ENCODE measurements around the gene SLC6A3. TPM values are rescaled to one million over a fixed set of nuclear protein-coding genes. Genes with fewer than 3 reads are reported as not detected.
"Not testable (repeated sequence)": the region's sequence is repeated elsewhere in the genome, so short reads cannot be mapped to it uniquely, and the experiment has no call there.

SLC6A3 gene
- total RNA-seq, 4 donors from 2014 or later = 0.07 to 0.15 TPM; not detected in 2

DNA sequence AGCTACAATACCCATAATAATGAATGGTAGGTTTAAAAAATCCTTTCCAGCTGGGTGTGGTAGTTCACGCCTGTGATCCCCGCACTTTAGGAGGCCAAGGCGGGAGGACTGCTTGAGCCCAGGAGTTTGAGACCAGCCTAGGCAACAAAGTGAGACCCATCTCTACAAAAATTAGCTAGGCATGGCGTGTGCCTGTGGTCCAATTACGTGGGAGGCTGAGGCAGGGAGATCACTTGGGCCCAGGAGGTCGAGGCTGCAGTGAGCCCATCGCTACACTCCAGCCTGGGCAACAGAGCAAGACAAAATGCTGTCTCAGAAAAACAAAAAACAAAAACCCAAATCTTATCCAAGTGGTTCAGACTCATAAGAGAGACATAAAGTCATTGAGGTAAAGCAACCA is 33.8 kb upstream of the SLC6A3 start:
- no peaks in the 10 kb centered on the region for H3K4me1 ChIP-seq
- H3K9me3 ChIP-seq = no peaks in the 10 kb centered on the region
- H3K27me3 ChIP-seq = no peaks in the 10 kb centered on the region
- DNase-seq = no peak
- no peak for TF ChIP-seq POLR2A (IDR thresholded peaks at IDR 0.05)
- TF ChIP-seq, protein P1, sequence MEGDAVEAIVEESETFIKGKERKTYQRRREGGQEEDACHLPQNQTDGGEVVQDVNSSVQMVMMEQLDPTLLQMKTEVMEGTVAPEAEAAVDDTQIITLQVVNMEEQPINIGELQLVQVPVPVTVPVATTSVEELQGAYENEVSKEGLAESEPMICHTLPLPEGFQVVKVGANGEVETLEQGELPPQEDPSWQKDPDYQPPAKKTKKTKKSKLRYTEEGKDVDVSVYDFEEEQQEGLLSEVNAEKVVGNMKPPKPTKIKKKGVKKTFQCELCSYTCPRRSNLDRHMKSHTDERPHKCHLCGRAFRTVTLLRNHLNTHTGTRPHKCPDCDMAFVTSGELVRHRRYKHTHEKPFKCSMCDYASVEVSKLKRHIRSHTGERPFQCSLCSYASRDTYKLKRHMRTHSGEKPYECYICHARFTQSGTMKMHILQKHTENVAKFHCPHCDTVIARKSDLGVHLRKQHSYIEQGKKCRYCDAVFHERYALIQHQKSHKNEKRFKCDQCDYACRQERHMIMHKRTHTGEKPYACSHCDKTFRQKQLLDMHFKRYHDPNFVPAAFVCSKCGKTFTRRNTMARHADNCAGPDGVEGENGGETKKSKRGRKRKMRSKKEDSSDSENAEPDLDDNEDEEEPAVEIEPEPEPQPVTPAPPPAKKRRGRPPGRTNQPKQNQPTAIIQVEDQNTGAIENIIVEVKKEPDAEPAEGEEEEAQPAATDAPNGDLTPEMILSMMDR (IDR thresholded peaks at IDR 0.05) = no peak
- H3K4me3 ChIP-seq = no peak overlapping the region
- H3K27ac ChIP-seq = peak overlapping the region in 1 of 2 donors; percentile 22
- intact Hi-C loops (cut with DNase I; ENCODE audit: low total_unique reads) = no loop called here
- no peaks in the 10 kb centered on the region for H3K36me3 ChIP-seq

DNA sequence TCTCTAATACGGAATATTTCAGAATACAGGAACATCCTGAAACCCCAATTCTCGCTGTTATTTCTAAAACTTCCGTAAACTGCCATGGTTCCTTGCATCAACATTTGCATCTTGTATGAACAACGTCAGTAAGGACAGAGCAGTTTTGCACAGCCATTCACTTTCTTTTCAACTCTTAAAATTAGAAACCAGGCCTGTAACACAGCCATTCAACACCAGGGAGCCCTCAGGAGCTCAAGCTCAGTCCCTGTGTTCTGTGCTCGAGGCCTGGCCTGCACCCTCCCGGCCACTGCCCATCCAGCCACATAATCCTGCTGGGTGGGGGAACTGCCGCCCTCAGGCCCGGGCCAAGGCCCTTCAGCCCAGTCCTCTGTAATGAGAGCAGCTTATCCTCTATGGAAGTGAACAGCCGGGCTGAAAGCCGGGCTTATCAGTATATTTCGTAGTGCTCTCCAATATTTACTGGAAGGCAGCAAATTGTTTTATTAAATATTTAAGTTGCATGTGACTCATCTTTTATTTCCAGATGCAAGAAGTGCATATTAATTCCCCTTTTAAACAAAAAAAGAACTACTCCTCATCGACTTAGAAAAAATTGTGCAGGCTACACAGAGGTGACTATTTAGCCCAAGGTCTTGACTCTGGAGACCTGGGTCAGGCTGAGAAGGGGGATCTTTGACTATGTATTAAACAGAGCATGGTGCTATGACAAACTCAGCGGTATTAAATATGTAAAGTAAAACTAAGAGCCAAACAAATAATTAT is 33.2 kb upstream of the SLC6A3 start:
- Histone ChIP-seq H3K4me3 (no peak overlapping the region), H3K27me3 (no peaks in the 10 kb centered on the region), H3K27ac (no peak overlapping the region), H3K4me1 (no peaks in the 10 kb centered on the region), H3K36me3 (no peaks in the 10 kb centered on the region), H3K9me3 (no peaks in the 10 kb centered on the region)
- TF ChIP-seq, protein P1 (IDR thresholded peaks at IDR 0.05) = no peak
- TF ChIP-seq POLR2A (IDR thresholded peaks at IDR 0.05) = no peak
- DNase-seq = no peak
- intact Hi-C loops (cut with DNase I; ENCODE audit: low total_unique reads) = no loop called here

DNA sequence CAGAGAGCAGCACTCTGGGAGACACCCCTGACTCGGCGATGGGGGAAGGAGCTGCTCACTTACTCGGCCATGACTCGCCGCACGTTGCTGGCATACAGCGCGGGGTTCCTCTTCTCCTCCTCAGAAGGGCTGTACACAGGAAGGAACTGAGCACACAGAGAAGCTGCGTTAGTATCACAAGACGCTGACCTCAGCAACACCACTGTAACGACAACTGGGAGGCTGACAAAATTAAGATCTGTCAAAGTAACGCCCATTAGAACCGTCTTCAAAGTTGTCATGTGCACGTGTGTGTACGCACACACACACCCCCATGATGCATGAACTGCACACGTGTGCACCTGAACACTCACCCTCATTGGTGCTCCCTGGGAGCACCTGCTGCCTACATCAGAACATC is 32.1 kb upstream of the SLC6A3 start:
- intact Hi-C loops (cut with DNase I; ENCODE audit: low total_unique reads) = no loop called here
- no peaks in the 10 kb centered on the region for H3K4me1 ChIP-seq
- H3K27me3 ChIP-seq = no peaks in the 10 kb centered on the region
- H3K4me3 ChIP-seq = no peak overlapping the region
- TF ChIP-seq, protein P1 (IDR thresholded peaks at IDR 0.05) = no peak
- no peak for TF ChIP-seq POLR2A (IDR thresholded peaks at IDR 0.05)
- H3K27ac ChIP-seq = no peak overlapping the region
- DNase-seq = no peak
- no peaks in the 10 kb centered on the region for H3K9me3 ChIP-seq
- no peaks in the 10 kb centered on the region for H3K36me3 ChIP-seq

DNA sequence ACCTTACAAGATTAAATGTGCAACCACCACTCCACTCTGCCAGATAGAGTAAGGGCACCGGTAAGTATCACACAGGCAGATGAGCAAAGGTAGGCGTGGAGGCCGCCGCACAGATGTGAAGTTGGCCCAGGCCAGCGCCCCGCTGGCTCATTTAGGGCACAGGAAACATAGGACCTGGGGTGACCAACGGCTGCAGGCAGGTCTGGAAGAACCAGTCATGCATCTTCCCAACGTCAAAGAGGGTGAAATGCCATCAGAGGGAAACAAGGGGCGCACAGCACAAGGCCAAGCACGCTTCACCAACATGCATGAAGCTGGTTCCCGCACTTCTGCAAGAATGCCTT is 31.7 kb upstream of the SLC6A3 start:
- Histone ChIP-seq H3K4me3 (no peak overlapping the region), H3K4me1 (no peaks in the 10 kb centered on the region), H3K27me3 (no peaks in the 10 kb centered on the region), H3K27ac (no peak overlapping the region), H3K36me3 (no peaks in the 10 kb centered on the region), H3K9me3 (no peaks in the 10 kb centered on the region)
- no peak for DNase-seq
- no peak for TF ChIP-seq POLR2A (IDR thresholded peaks at IDR 0.05)
- TF ChIP-seq, protein P1 (IDR thresholded peaks at IDR 0.05) = no peak
- intact Hi-C loops (cut with DNase I; ENCODE audit: low total_unique reads) = no loop called here

DNA sequence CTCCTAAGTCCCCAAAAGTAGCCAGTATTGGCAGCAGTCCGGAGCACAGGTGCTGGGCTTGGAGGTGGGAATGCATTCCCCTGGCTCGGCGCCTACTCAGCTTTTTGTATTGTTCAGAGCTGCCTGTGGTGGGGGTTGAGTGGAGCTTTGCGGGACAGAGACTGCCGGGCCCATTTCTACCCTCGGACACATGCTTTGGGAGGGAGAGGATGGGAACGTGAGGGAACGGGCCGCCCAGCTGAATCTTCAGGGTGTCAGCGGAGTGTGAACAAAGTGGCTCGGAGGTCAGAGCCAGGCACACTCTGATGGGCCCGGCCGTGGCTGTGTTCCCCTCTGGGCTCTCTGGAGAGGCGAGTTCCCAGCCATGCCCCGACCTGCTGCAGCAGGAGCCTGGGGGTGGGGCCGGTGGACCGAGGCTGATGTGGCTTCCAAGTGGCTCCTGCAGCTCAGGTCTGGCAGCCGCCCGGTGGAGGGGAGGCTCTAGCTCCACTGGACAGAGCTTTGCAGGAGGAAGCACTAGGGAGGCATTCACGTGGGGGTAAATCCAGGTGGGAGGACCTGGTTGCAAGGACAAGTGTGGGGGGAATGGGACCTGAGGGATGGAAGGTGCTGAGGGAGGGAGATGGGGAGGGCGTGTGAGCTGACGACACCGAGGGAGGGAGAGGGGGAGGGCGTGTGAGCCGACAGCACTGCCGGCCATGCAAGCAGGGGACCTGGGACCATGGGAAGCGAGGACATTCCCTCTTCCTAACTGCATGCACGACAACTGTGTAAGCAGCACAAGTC is 31.1 kb upstream of the SLC6A3 start:
- peak; percentile 12 to 15 for DNase-seq
- TF ChIP-seq POLR2A (IDR thresholded peaks at IDR 0.05) = no peak
- TF ChIP-seq, protein P1 (IDR thresholded peaks at IDR 0.05) = no peak
- intact Hi-C loops (cut with DNase I; ENCODE audit: low total_unique reads) = no loop called here
- Histone ChIP-seq H3K36me3 (no peaks in the 10 kb centered on the region), H3K4me1 (no peaks in the 10 kb centered on the region), H3K9me3 (no peaks in the 10 kb centered on the region), H3K4me3 (no peak overlapping the region), H3K27ac (no peak overlapping the region), H3K27me3 (no peaks in the 10 kb centered on the region)

DNA sequence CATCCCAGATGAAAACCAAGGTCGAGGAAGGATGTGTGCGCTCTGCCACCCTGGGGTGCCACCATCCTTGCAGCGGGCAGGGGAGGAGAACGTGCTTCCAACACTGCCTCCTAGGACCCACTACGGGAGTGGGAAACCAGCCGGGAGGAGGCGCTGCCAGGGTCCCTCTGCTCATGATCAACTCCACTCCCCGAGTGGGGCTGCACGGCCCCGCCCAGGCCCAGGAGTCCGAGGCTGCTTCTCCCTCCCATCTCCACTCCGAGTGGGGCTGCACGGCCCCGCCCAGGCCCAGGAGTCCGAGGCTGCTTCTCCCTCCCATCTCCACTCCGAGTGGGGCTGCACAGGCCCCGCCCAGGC is 30.3 kb upstream of the SLC6A3 start:
- H3K9me3 ChIP-seq; H3K36me3 ChIP-seq; H3K4me1 ChIP-seq; H3K27ac ChIP-seq; H3K4me3 ChIP-seq; H3K27me3 ChIP-seq; intact Hi-C loops (cut with DNase I; ENCODE audit: low total_unique reads): not testable (repeated sequence)
- DNase-seq = peak; percentile 6 to 13

Data from uterus (tissue), 4 donors.